ENCODE data around the gene ZNF10.

ZNF10 gene

GRCh38 chr12:133130808-133131128 is 341 bp downstream of the ZNF10 start:
- Histone ChIP-seq H3K4me1 (ENCODE audit: control insufficient read depth in 1 of 2, insufficient read depth in 2 of 2, low read length in 2 of 2) (no peaks in the 10 kb centered on the region), H3K9me3 (ENCODE audit: control insufficient read depth in 1 of 2, low read length in 2 of 2) (peaks cover 27 to 45% of the 10 kb centered on the region in 2 donors), H3K27me3 (ENCODE audit: low read depth, low read length) (no peaks in the 10 kb centered on the region), H3K27ac (ENCODE audit: low read length) (peak overlapping the region; percentile 95), H3K36me3 (ENCODE audit: control insufficient read depth in 1 of 2, insufficient read depth in 2 of 2, low read length in 2 of 2) (peaks cover 20 to 65% of the 10 kb centered on the region in 2 donors), H3K4me3 (ENCODE audit: low read depth in 1 of 2, low read length in 2 of 2) (peak overlapping the region; percentile 95 to 97)

- H3K9me3 ChIP-seq (ENCODE audit: control insufficient read depth in 1 of 2, low read length in 2 of 2) = peaks cover 56 to 79% of the 10 kb centered on the region in 2 donors
- H3K27me3 ChIP-seq (ENCODE audit: low read depth, low read length) = no peaks in the 10 kb centered on the region
- H3K4me1 ChIP-seq (ENCODE audit: control insufficient read depth in 1 of 2, insufficient read depth in 2 of 2, low read length in 2 of 2) = no peaks in the 10 kb centered on the region
- peaks cover 35 to 83% of the 10 kb centered on the region in 2 donors for H3K36me3 ChIP-seq (ENCODE audit: control insufficient read depth in 1 of 2, insufficient read depth in 2 of 2, low read length in 2 of 2)
- no peak overlapping the region for H3K27ac ChIP-seq (ENCODE audit: low read length)
- H3K4me3 ChIP-seq (ENCODE audit: low read depth in 1 of 2, low read length in 2 of 2) = peak overlapping the region; percentile 12 to 52
Measured at GRCh38 chr12:133135747-133136146, 5.3 kb downstream of the ZNF10 start.

- Histone ChIP-seq H3K4me1 (ENCODE audit: control insufficient read depth in 1 of 2, insufficient read depth in 2 of 2, low read length in 2 of 2) (no peaks in the 10 kb centered on the region), H3K4me3 (ENCODE audit: low read depth in 1 of 2, low read length in 2 of 2) (peak overlapping the region in 1 of 2 donors; percentile 32), H3K27ac (ENCODE audit: low read length) (no peak overlapping the region), H3K27me3 (ENCODE audit: low read depth, low read length) (no peaks in the 10 kb centered on the region), H3K9me3 (ENCODE audit: control insufficient read depth in 1 of 2, low read length in 2 of 2) (peaks cover 50 to 83% of the 10 kb centered on the region in 2 donors), H3K36me3 (ENCODE audit: control insufficient read depth in 1 of 2, insufficient read depth in 2 of 2, low read length in 2 of 2) (peaks cover 35 to 91% of the 10 kb centered on the region in 2 donors)
Measured at GRCh38 chr12:133145981-133146380, 15.6 kb downstream of the ZNF10 start.

GRCh38 chr12:133156125-133156690 is 25.8 kb downstream of the ZNF10 start:
- Histone ChIP-seq H3K4me3 (ENCODE audit: low read depth in 1 of 2, low read length in 2 of 2) (peak overlapping the region; percentile 8 to 57), H3K36me3 (ENCODE audit: control insufficient read depth in 1 of 2, insufficient read depth in 2 of 2, low read length in 2 of 2) (peaks cover 43 to 80% of the 10 kb centered on the region in 2 donors), H3K4me1 (ENCODE audit: control insufficient read depth in 1 of 2, insufficient read depth in 2 of 2, low read length in 2 of 2) (no peaks in the 10 kb centered on the region), H3K9me3 (ENCODE audit: control insufficient read depth in 1 of 2, low read length in 2 of 2) (peaks cover 75 to 88% of the 10 kb centered on the region in 2 donors), H3K27ac (ENCODE audit: low read length) (no peak overlapping the region), H3K27me3 (ENCODE audit: low read depth, low read length) (no peaks in the 10 kb centered on the region)

- Histone ChIP-seq H3K36me3 (ENCODE audit: control insufficient read depth in 1 of 2, insufficient read depth in 2 of 2, low read length in 2 of 2) (no peaks in the 10 kb centered on the region), H3K27me3 (ENCODE audit: low read depth, low read length) (no peaks in the 10 kb centered on the region), H3K4me1 (ENCODE audit: control insufficient read depth in 1 of 2, insufficient read depth in 2 of 2, low read length in 2 of 2) (no peaks in the 10 kb centered on the region), H3K4me3 (ENCODE audit: low read depth in 1 of 2, low read length in 2 of 2) (peak overlapping the region in 1 of 2 donors; percentile 2), H3K27ac (ENCODE audit: low read length) (no peak overlapping the region), H3K9me3 (ENCODE audit: control insufficient read depth in 1 of 2, low read length in 2 of 2) (peaks cover 16 to 54% of the 10 kb centered on the region in 2 donors)
Measured at GRCh38 chr12:133165776-133166175, 35.3 kb downstream of the ZNF10 start.

- Histone ChIP-seq H3K36me3 (ENCODE audit: control insufficient read depth in 1 of 2, insufficient read depth in 2 of 2, low read length in 2 of 2) (no peaks in the 10 kb centered on the region), H3K4me3 (ENCODE audit: low read depth in 1 of 2, low read length in 2 of 2) (peak overlapping the region; percentile 5 to 13), H3K4me1 (ENCODE audit: control insufficient read depth in 1 of 2, insufficient read depth in 2 of 2, low read length in 2 of 2) (no peaks in the 10 kb centered on the region), H3K27ac (ENCODE audit: low read length) (no peak overlapping the region), H3K9me3 (ENCODE audit: control insufficient read depth in 1 of 2, low read length in 2 of 2) (peaks cover 19 to 45% of the 10 kb centered on the region in 2 donors), H3K27me3 (ENCODE audit: low read depth, low read length) (no peaks in the 10 kb centered on the region)
Measured at GRCh38 chr12:133172491-133172890, 42.1 kb downstream of the ZNF10 start.

GRCh38 chr12:133174901-133175300 is 44.5 kb downstream of the ZNF10 start:
- H3K4me1 ChIP-seq (ENCODE audit: control insufficient read depth in 1 of 2, insufficient read depth in 2 of 2, low read length in 2 of 2) = no peaks in the 10 kb centered on the region
- no peaks in the 10 kb centered on the region for H3K27me3 ChIP-seq (ENCODE audit: low read depth, low read length)
- peaks cover 19 to 49% of the 10 kb centered on the region in 2 donors for H3K9me3 ChIP-seq (ENCODE audit: control insufficient read depth in 1 of 2, low read length in 2 of 2)
- H3K4me3 ChIP-seq (ENCODE audit: low read depth in 1 of 2, low read length in 2 of 2) = no peak overlapping the region
- no peaks in the 10 kb centered on the region for H3K36me3 ChIP-seq (ENCODE audit: control insufficient read depth in 1 of 2, insufficient read depth in 2 of 2, low read length in 2 of 2)
- H3K27ac ChIP-seq (ENCODE audit: low read length) = no peak overlapping the region

GRCh38 chr12:133180669-133181068 is 50.2 kb downstream of the ZNF10 start:
- Histone ChIP-seq H3K9me3 (ENCODE audit: control insufficient read depth in 1 of 2, low read length in 2 of 2) (peaks cover 11 to 38% of the 10 kb centered on the region in 2 donors), H3K4me1 (ENCODE audit: control insufficient read depth in 1 of 2, insufficient read depth in 2 of 2, low read length in 2 of 2) (peaks cover 0 to 13% of the 10 kb centered on the region in 2 donors), H3K27ac (ENCODE audit: low read length) (no peak overlapping the region), H3K4me3 (ENCODE audit: low read depth in 1 of 2, low read length in 2 of 2) (no peak overlapping the region), H3K27me3 (ENCODE audit: low read depth, low read length) (no peaks in the 10 kb centered on the region), H3K36me3 (ENCODE audit: control insufficient read depth in 1 of 2, insufficient read depth in 2 of 2, low read length in 2 of 2) (peaks cover 13 to 33% of the 10 kb centered on the region in 2 donors)

GRCh38 chr12:133181238-133181959 is 51.0 kb downstream of the ZNF10 start, which contains the start of gene ZNF268:
Gene ZNF268, plus strand, starts transcription at chr12:133181495. Its CDS starts 503 bp downstream, at chr12:133181998.
- H3K36me3 ChIP-seq (ENCODE audit: control insufficient read depth in 1 of 2, insufficient read depth in 2 of 2, low read length in 2 of 2) = peaks cover 16 to 40% of the 10 kb centered on the region in 2 donors
- H3K4me3 ChIP-seq (ENCODE audit: low read depth in 1 of 2, low read length in 2 of 2) = peak within 1 kb of the TSS; percentile 94 to 100
- no peaks in the 10 kb centered on the region for H3K27me3 ChIP-seq (ENCODE audit: low read depth, low read length)
- peaks cover 15 to 40% of the 10 kb centered on the region in 2 donors for H3K9me3 ChIP-seq (ENCODE audit: control insufficient read depth in 1 of 2, low read length in 2 of 2)
- H3K27ac ChIP-seq (ENCODE audit: low read length) = peak within 1 kb of the TSS; percentile 82
- H3K4me1 ChIP-seq (ENCODE audit: control insufficient read depth in 1 of 2, insufficient read depth in 2 of 2, low read length in 2 of 2) = peaks cover 0 to 13% of the 10 kb centered on the region in 2 donors

- Histone ChIP-seq H3K27ac (ENCODE audit: low read length) (no peak overlapping the region), H3K36me3 (ENCODE audit: control insufficient read depth in 1 of 2, insufficient read depth in 2 of 2, low read length in 2 of 2) (peaks cover 82 to 100% of the 10 kb centered on the region in 2 donors), H3K9me3 (ENCODE audit: control insufficient read depth in 1 of 2, low read length in 2 of 2) (peaks cover 72 to 86% of the 10 kb centered on the region in 2 donors), H3K27me3 (ENCODE audit: low read depth, low read length) (no peaks in the 10 kb centered on the region), H3K4me3 (ENCODE audit: low read depth in 1 of 2, low read length in 2 of 2) (peak overlapping the region in 1 of 2 donors; percentile 62), H3K4me1 (ENCODE audit: control insufficient read depth in 1 of 2, insufficient read depth in 2 of 2, low read length in 2 of 2) (no peaks in the 10 kb centered on the region)
Measured at GRCh38 chr12:133190176-133190575, 59.7 kb downstream of the ZNF10 start.

- Histone ChIP-seq H3K4me3 (ENCODE audit: low read depth in 1 of 2, low read length in 2 of 2) (peak overlapping the region in 1 of 2 donors; percentile 62), H3K36me3 (ENCODE audit: control insufficient read depth in 1 of 2, insufficient read depth in 2 of 2, low read length in 2 of 2) (peaks cover 78 to 86% of the 10 kb centered on the region in 2 donors), H3K27me3 (ENCODE audit: low read depth, low read length) (no peaks in the 10 kb centered on the region), H3K27ac (ENCODE audit: low read length) (no peak overlapping the region), H3K4me1 (ENCODE audit: control insufficient read depth in 1 of 2, insufficient read depth in 2 of 2, low read length in 2 of 2) (no peaks in the 10 kb centered on the region), H3K9me3 (ENCODE audit: control insufficient read depth in 1 of 2, low read length in 2 of 2) (peaks cover 65 to 77% of the 10 kb centered on the region in 2 donors)
Measured at GRCh38 chr12:133192847-133193246, 62.4 kb downstream of the ZNF10 start.

All from muscle layer of duodenum (tissue), 2 donors.